Measurements from ENCODE around the gene EDEM3.

EDEM3 gene

GRCh38 chr1:184672013-184672726 is 82.5 kb downstream of the EDEM3 start:
- no peak for DNase-seq (ENCODE audit: low read depth in 2 of 2)

GRCh38 chr1:184669391-184669790 is 85.3 kb downstream of the EDEM3 start:
- DNase-seq (ENCODE audit: low read depth in 2 of 2) = no peak

- no peak for DNase-seq (ENCODE audit: low read depth in 2 of 2)
Observed at GRCh38 chr1:184665360-184665759, 89.3 kb downstream of the EDEM3 start.

GRCh38 chr1:184664661-184665060 is 90.0 kb downstream of the EDEM3 start:
- no peak for DNase-seq (ENCODE audit: low read depth in 2 of 2)

GRCh38 chr1:184664042-184664660 is 90.5 kb downstream of the EDEM3 start:
- DNase-seq (ENCODE audit: low read depth in 2 of 2) = peak; percentile 34 to 41

- no peak for DNase-seq (ENCODE audit: low read depth in 2 of 2)
Observed at GRCh38 chr1:184661801-184662200, 92.9 kb downstream of the EDEM3 start.

GRCh38 chr1:184660462-184661191 is 94.0 kb downstream of the EDEM3 start:
- no peak for DNase-seq (ENCODE audit: low read depth in 2 of 2)

- DNase-seq (ENCODE audit: low read depth in 2 of 2) = no peak
Observed at GRCh38 chr1:184658055-184658454, 96.6 kb downstream of the EDEM3 start.

- no peak for DNase-seq (ENCODE audit: low read depth in 2 of 2)
Observed at GRCh38 chr1:184656221-184656620, 98.4 kb downstream of the EDEM3 start.

- DNase-seq (ENCODE audit: low read depth in 2 of 2) = no peak
Observed at GRCh38 chr1:184655185-184655584, 99.5 kb downstream of the EDEM3 start.

GRCh38 chr1:184650177-184650866 is 104.3 kb downstream of the EDEM3 start:
- no peak for DNase-seq (ENCODE audit: low read depth in 2 of 2)

- no peak for DNase-seq (ENCODE audit: low read depth in 2 of 2)
Observed at GRCh38 chr1:184649451-184649888, 105.2 kb downstream of the EDEM3 start.

GRCh38 chr1:184648856-184649201 is 105.8 kb downstream of the EDEM3 start:
- no peak for DNase-seq (ENCODE audit: low read depth in 2 of 2)

- no peak for DNase-seq (ENCODE audit: low read depth in 2 of 2)
Observed at GRCh38 chr1:184648160-184648855, 106.3 kb downstream of the EDEM3 start.

- DNase-seq (ENCODE audit: low read depth in 2 of 2) = no peak
Observed at GRCh38 chr1:184647471-184647870, 107.2 kb downstream of the EDEM3 start.

GRCh38 chr1:184646824-184647223 is 107.8 kb downstream of the EDEM3 start:
- DNase-seq (ENCODE audit: low read depth in 2 of 2) = no peak

GRCh38 chr1:184646178-184646701 is 108.4 kb downstream of the EDEM3 start:
- no peak for DNase-seq (ENCODE audit: low read depth in 2 of 2)

- no peak for DNase-seq (ENCODE audit: low read depth in 2 of 2)
Observed at GRCh38 chr1:184644771-184645170, 109.9 kb downstream of the EDEM3 start.

- no peak for DNase-seq (ENCODE audit: low read depth in 2 of 2)
Observed at GRCh38 chr1:184643661-184644060, 111.0 kb downstream of the EDEM3 start.

GRCh38 chr1:184641894-184642293 is 112.8 kb downstream of the EDEM3 start:
- no peak for DNase-seq (ENCODE audit: low read depth in 2 of 2)

- no peak for DNase-seq (ENCODE audit: low read depth in 2 of 2)
Observed at GRCh38 chr1:184640505-184640904, 114.2 kb downstream of the EDEM3 start.
